ENCODE results near the gene CHD8.

DNA sequence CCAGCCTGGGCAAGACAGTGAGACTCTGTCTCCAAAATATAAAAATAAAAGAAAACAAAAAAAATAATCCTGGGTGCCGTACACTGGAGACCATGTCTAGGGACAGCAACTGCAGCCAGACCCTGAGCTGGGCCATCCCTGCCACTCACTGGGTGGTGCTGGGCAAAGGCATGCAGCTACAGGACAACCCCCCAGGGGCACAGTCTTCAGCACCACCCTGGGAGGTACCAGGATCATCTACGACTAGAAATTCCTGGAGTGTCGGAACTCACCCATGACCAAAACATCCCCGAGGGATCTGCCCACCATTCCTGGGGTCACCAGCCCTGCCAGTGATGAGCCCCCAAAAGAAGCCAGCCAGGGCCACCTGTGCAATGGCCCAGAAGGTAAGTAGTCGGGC lies 36.4 kb downstream of the CHD8 start:
- TF ChIP-seq, protein P1, sequence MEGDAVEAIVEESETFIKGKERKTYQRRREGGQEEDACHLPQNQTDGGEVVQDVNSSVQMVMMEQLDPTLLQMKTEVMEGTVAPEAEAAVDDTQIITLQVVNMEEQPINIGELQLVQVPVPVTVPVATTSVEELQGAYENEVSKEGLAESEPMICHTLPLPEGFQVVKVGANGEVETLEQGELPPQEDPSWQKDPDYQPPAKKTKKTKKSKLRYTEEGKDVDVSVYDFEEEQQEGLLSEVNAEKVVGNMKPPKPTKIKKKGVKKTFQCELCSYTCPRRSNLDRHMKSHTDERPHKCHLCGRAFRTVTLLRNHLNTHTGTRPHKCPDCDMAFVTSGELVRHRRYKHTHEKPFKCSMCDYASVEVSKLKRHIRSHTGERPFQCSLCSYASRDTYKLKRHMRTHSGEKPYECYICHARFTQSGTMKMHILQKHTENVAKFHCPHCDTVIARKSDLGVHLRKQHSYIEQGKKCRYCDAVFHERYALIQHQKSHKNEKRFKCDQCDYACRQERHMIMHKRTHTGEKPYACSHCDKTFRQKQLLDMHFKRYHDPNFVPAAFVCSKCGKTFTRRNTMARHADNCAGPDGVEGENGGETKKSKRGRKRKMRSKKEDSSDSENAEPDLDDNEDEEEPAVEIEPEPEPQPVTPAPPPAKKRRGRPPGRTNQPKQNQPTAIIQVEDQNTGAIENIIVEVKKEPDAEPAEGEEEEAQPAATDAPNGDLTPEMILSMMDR (IDR thresholded peaks at IDR 0.05), result no peak
- TF ChIP-seq POLR2A (IDR thresholded peaks at IDR 0.05), result no peak
- TF ChIP-seq POLR2AphosphoS5 (IDR thresholded peaks at IDR 0.05), result no peak

Measured in breast epithelium (tissue), 3 donors.